ENCODE data around the gene TMEM184B. TPM values are rescaled to one million over a fixed set of nuclear protein-coding genes. Genes with fewer than 3 reads are reported as not detected.

TMEM184B gene
- total RNA-seq, 1 donor from 2014 or later: 26.5 TPM

GRCh38 chr22:38273135-38273826, 471 bp upstream of the TMEM184B start:
- no peaks in the 10 kb centered on the region for H3K9me3 Mint-ChIP-seq
- peak overlapping the region; percentile 25 for H3K9ac ChIP-seq
- no peaks in the 10 kb centered on the region for H3K36me3 ChIP-seq
- TF ChIP-seq EZH2phosphoT487 (IDR thresholded peaks at IDR 0.05) (no peak), CTCF (IDR thresholded peaks at IDR 0.05) (no peak), EZH2 (IDR thresholded peaks at IDR 0.05) (no peak)
- peaks cover 44% of the 10 kb centered on the region for H3K79me2 ChIP-seq (ENCODE audit: low read depth)
- H3K27ac ChIP-seq: no peak overlapping the region
- peak overlapping the region; percentile 98 for H3K27ac Mint-ChIP-seq
- peaks cover 52% of the 10 kb centered on the region for H3K4me1 Mint-ChIP-seq
- H3K4me3 Mint-ChIP-seq: peak overlapping the region; percentile 92
- H3K9me3 ChIP-seq (ENCODE audit: low read depth): no peaks in the 10 kb centered on the region
- H3K4me1 ChIP-seq: peaks cover 12% of the 10 kb centered on the region
- peaks cover 42% of the 10 kb centered on the region for H4K20me1 ChIP-seq (ENCODE audit: low read depth)
- peak overlapping the region; percentile 92 for H3K4me2 ChIP-seq
- DNase-seq (ENCODE audit: low spot score): no peak
- H3K27me3 ChIP-seq: no peaks in the 10 kb centered on the region
- peaks cover 24% of the 10 kb centered on the region for H3F3A ChIP-seq (ENCODE audit: low read depth)
- peaks cover 9% of the 10 kb centered on the region for H3K27me3 Mint-ChIP-seq (ENCODE audit: insufficient read depth, low read depth)
- H3K36me3 Mint-ChIP-seq: peaks cover 6% of the 10 kb centered on the region
- peak overlapping the region; percentile 100 for H2AFZ ChIP-seq (replicated peaks)
- peak overlapping the region; percentile 98 for H3K4me3 ChIP-seq

DNA sequence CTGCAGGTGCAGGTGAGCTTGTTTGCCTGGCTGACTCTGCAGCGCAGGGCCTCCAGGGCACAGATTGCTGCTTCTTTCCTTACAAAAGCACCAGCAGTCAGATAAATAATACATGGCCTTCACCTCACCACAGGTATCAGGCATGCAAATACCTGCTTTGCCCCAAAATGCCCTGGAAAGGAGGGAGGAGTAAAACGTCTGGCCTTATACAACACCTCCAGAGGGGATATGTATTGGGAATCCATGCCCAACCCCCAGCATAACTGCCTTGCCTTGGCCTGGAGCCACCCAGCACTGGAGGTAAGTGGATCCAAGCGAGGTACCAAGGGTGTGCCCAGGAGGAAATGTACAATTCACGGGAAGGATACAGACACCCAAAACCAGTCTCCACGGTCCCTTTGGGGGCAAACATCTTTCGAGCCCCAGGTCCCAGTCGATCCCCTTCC, 860 bp downstream of the TMEM184B start:
- no peak for TF ChIP-seq EZH2phosphoT487 (IDR thresholded peaks at IDR 0.05)
- TF ChIP-seq EZH2 (IDR thresholded peaks at IDR 0.05): no peak
- TF ChIP-seq CTCF (IDR thresholded peaks at IDR 0.05): no peak
- no peaks in the 10 kb centered on the region for H3K9me3 Mint-ChIP-seq
- no peak overlapping the region for H2AFZ ChIP-seq (replicated peaks)
- H3K9me3 ChIP-seq (ENCODE audit: low read depth): no peaks in the 10 kb centered on the region
- no peaks in the 10 kb centered on the region for H3K36me3 ChIP-seq
- no peak overlapping the region for H3K27ac ChIP-seq
- peaks cover 57% of the 10 kb centered on the region for H3K79me2 ChIP-seq (ENCODE audit: low read depth)
- H3K4me3 ChIP-seq: peak overlapping the region; percentile 98
- peak overlapping the region; percentile 92 for H3K4me2 ChIP-seq
- H3F3A ChIP-seq (ENCODE audit: low read depth): peaks cover 24% of the 10 kb centered on the region
- peaks cover 6% of the 10 kb centered on the region for H3K36me3 Mint-ChIP-seq
- peak overlapping the region; percentile 94 for H3K4me3 Mint-ChIP-seq
- peaks cover 48% of the 10 kb centered on the region for H4K20me1 ChIP-seq (ENCODE audit: low read depth)
- H3K27me3 ChIP-seq: no peaks in the 10 kb centered on the region
- peaks cover 48% of the 10 kb centered on the region for H3K4me1 Mint-ChIP-seq
- peak overlapping the region; percentile 84 for H3K9ac ChIP-seq
- H3K27ac Mint-ChIP-seq: peak overlapping the region; percentile 78
- peak; percentile 39 for DNase-seq (ENCODE audit: low spot score)
- H3K27me3 Mint-ChIP-seq (ENCODE audit: insufficient read depth, low read depth): peaks cover 9% of the 10 kb centered on the region
- peaks cover 12% of the 10 kb centered on the region for H3K4me1 ChIP-seq

DNA sequence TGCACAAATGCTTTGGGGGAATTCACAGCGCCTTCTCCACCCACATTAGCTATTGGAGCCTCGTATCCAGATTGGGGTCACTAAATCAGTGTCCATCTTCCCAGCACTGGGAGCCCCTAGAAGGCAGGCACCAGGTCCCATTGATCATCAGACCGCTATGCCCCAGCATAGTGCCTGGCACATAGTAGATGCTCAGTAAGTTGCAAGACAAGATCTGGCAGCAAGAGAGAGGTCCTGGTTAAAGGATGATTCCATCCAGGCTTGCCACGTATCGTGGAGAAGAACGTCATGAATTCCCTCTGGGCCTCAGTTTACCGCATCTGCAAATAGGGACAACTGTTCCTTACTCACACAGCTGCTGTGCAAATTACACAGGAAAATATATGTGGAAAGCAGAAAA, 1.7 kb downstream of the TMEM184B start:
- Histone ChIP-seq H3F3A (ENCODE audit: low read depth) (peaks cover 24% of the 10 kb centered on the region), H3K9me3 (ENCODE audit: low read depth) (no peaks in the 10 kb centered on the region), H4K20me1 (ENCODE audit: low read depth) (peaks cover 55% of the 10 kb centered on the region), H3K27ac (no peak overlapping the region), H3K4me3 (no peak overlapping the region), H3K27me3 (no peaks in the 10 kb centered on the region), H3K4me1 (peaks cover 12% of the 10 kb centered on the region), H3K4me2 (peak overlapping the region; percentile 92), H3K9ac (no peak overlapping the region), H3K79me2 (ENCODE audit: low read depth) (peaks cover 66% of the 10 kb centered on the region), H2AFZ (replicated peaks) (no peak overlapping the region), H3K36me3 (no peaks in the 10 kb centered on the region)
- Mint-ChIP-seq H3K9me3 (no peaks in the 10 kb centered on the region), H3K27me3 (ENCODE audit: insufficient read depth, low read depth) (peaks cover 9% of the 10 kb centered on the region), H3K27ac (peak overlapping the region; percentile 15), H3K4me3 (peak overlapping the region; percentile 94), H3K4me1 (peaks cover 49% of the 10 kb centered on the region), H3K36me3 (peaks cover 6% of the 10 kb centered on the region)
- TF ChIP-seq EZH2 (IDR thresholded peaks at IDR 0.05) (no peak), CTCF (IDR thresholded peaks at IDR 0.05) (no peak), EZH2phosphoT487 (IDR thresholded peaks at IDR 0.05) (no peak)
- DNase-seq (ENCODE audit: low spot score): no peak
